Measurements from ENCODE around the gene PLXNB2. TPM values are rescaled to one million over a fixed set of nuclear protein-coding genes. Genes with fewer than 3 reads are reported as not detected.

Gene PLXNB2
- total and polyA plus RNA-seq, 2 experiments from 2014 or later, result 83.2 to 195 TPM

DNA sequence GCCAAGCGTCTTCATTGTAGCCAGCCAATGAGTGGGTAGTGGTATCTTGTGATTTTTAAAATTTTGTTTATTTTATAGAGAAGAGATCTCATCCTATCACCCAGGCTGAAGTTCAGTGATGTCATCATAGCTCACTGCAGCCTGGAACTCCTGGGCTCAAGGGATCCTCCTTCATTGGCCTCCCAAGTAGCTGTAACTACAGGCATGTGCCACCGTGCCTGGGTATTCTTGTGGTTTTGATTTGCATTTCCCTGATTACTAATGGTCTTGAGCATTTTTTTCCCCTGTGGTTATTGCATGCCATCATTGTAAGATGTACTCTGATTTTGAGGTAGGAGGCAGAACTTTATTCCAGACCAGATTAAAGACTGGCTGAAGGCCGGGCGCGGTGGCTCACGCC lies 21.8 kb upstream of the PLXNB2 start:
- Histone ChIP-seq H3K4me3 (no peak overlapping the region), H3K27me3 (peaks cover 5% of the 10 kb centered on the region), H3K27ac (no peak overlapping the region), H3K4me1 (ENCODE audit: low read depth) (peaks cover 4% of the 10 kb centered on the region), H3K36me3 (no peaks in the 10 kb centered on the region), H3K9me3 (ENCODE audit: low read depth) (no peaks in the 10 kb centered on the region)
- DNase-seq (ENCODE audit: low read depth in 1 of 2, low spot score in 1 of 2), result peak in 1 of 2 donors; percentile 24
- no peak for TF ChIP-seq CTCF (IDR thresholded peaks at IDR 0.05; ENCODE audit: low read depth, low read length)

DNA sequence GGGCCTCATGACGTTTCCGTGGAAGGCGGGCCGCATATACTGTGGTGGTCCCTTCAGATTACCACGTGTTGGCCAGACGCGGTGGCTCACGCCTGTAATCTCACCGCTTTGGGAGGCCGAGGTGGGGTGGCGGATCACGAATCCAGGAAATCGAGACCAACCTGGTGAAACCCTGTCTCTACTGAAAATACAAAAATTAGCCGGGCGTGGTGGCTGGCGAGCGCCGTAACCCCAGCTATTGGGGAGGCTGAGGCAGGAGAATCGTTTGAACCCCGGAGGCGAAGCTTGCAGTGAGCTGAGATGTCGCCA lies 20.2 kb upstream of the PLXNB2 start:
- no peak for TF ChIP-seq CTCF (IDR thresholded peaks at IDR 0.05; ENCODE audit: low read depth, low read length)
- DNase-seq (ENCODE audit: low read depth in 1 of 2, low spot score in 1 of 2), result no peak
- Histone ChIP-seq H3K4me3 (peak overlapping the region; percentile 91), H3K27me3 (peaks cover 5% of the 10 kb centered on the region), H3K4me1 (ENCODE audit: low read depth) (peaks cover 4% of the 10 kb centered on the region), H3K27ac (no peak overlapping the region), H3K36me3 (no peaks in the 10 kb centered on the region), H3K9me3 (ENCODE audit: low read depth) (no peaks in the 10 kb centered on the region)

DNA sequence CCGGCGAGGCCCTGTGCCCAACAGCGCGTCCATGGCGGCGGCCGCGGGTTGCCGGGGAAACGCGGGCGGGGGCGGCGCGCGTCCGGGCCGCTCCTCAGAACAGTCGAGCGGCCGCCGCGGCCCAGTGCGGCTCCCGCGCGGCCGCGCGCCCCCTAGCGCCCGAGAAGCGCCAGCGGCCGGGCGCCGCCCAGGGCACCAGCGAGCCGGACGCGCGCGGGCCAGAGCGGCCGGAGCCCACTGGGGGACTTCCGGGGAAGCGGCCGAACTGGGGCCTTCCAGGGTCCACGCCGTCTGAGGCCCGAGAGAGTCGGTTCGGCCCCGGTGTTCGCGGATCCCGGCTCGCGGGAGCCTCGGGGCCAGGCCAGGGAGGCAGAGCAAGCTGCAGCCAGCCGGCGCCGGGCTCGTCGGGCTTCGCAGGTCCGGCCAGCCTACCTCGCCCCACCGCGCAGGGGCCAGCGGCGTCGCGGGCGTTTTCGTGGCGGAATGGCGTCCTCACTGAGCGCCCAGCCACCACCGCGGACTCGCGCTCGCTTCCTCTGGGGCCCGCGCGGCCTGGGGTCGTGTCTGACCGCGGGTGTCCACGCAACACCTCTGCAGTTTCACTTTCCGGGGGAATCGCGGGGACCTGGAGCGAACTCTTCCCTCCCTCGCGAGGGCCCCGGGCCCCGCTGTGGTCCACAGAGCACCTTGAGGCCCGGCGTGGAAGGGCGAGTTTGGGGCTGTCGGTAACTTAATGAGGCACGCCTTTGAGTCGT lies 19.7 kb upstream of the PLXNB2 start, which contains the start of gene DENND6B:
TSS of gene DENND6B (minus strand) at position 57 of the 755 bp plus-strand sequence. CDS start at position 33, 24 bp downstream.
- Histone ChIP-seq H3K36me3 (no peaks in the 10 kb centered on the region), H3K9me3 (ENCODE audit: low read depth) (no peaks in the 10 kb centered on the region), H3K4me3 (peak within 1 kb of the TSS; percentile 91), H3K27me3 (peaks cover 5% of the 10 kb centered on the region), H3K4me1 (ENCODE audit: low read depth) (peaks cover 4% of the 10 kb centered on the region), H3K27ac (peak within 1 kb of the TSS; percentile 54)
- no peak for TF ChIP-seq CTCF (IDR thresholded peaks at IDR 0.05; ENCODE audit: low read depth, low read length)
- DNase-seq (ENCODE audit: low read depth in 1 of 2, low spot score in 1 of 2), result peak; percentile 89 to 90

- DNase-seq (ENCODE audit: low read depth in 1 of 2, low spot score in 1 of 2), result no peak
- no peaks in the 10 kb centered on the region for H3K36me3 ChIP-seq
- no peak for TF ChIP-seq CTCF (IDR thresholded peaks at IDR 0.05; ENCODE audit: low read depth, low read length)
- H3K27me3 ChIP-seq, result peaks cover 5% of the 10 kb centered on the region
- no peak overlapping the region for H3K27ac ChIP-seq
- no peaks in the 10 kb centered on the region for H3K9me3 ChIP-seq (ENCODE audit: low read depth)
- H3K4me1 ChIP-seq (ENCODE audit: low read depth), result peaks cover 4% of the 10 kb centered on the region
- peak overlapping the region; percentile 91 for H3K4me3 ChIP-seq
Measured at GRCh38 chr22:50326225-50326955, 18.9 kb upstream of the PLXNB2 start.

- no peaks in the 10 kb centered on the region for H3K36me3 ChIP-seq
- no peak overlapping the region for H3K27ac ChIP-seq
- no peak overlapping the region for H3K4me3 ChIP-seq
- H3K9me3 ChIP-seq (ENCODE audit: low read depth), result no peaks in the 10 kb centered on the region
- peaks cover 5% of the 10 kb centered on the region for H3K27me3 ChIP-seq
- H3K4me1 ChIP-seq (ENCODE audit: low read depth), result peaks cover 4% of the 10 kb centered on the region
- TF ChIP-seq CTCF (IDR thresholded peaks at IDR 0.05; ENCODE audit: low read depth, low read length), result no peak
- DNase-seq (ENCODE audit: low read depth in 1 of 2, low spot score in 1 of 2), result no peak
Measured at GRCh38 chr22:50325444-50326224, 18.2 kb upstream of the PLXNB2 start.

Measured in cardiac muscle cell (in vitro differentiated cells and primary cell).